Breast epithelium (tissue), 3 donors: ENCODE measurements around the gene TRIM38.

ENCODE experiments used
- POLR2A ChIP-seq: fragments of 450-650 bp; IDR thresholded peaks from one replicate; pipeline ENCODE4 v1.6.1; 2016; ENCODE audit warnings: antibody characterized with exemption, mild to moderate bottlenecking, moderate library complexity
- POLR2AphosphoS5 ChIP-seq, 3 donors: sonication (generic); formaldehyde crosslinking; IDR thresholded peaks; one replicate each; pipeline ENCODE4 v1.6.1; 2017; ENCODE audit warnings: antibody characterized with exemption in 3 of 3
- TF ChIP-seq, protein P1 (sequence below), 3 donors: fragments of 450-650 bp; IDR thresholded peaks; one replicate each; pipeline ENCODE4 v1.5.1; 2016 to 2017; ENCODE audit warnings: antibody characterized with exemption in 3 of 3, mild to moderate bottlenecking in 3 of 3, moderate library complexity in 3 of 3

DNA sequence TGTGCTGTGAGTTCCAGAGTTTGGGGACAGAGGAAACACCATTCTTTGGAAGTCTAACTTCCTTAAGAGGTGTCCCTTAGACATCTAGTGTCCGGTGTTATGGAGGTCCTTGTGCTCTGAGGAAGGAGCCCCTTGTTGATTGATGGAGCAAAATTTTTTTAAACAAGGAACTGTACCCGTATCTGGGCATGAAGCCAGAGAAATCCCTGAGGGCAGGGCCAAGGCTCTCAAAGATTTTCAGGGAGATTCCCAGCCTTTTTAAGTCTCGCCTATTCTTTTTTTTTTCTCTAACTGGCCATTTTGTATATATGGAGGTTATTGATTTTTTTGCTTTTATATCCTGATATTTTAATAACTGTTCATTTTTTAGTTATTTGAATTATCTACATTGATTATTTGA lies 45.9 kb downstream of the TRIM38 start:
- TF ChIP-seq, protein P1, sequence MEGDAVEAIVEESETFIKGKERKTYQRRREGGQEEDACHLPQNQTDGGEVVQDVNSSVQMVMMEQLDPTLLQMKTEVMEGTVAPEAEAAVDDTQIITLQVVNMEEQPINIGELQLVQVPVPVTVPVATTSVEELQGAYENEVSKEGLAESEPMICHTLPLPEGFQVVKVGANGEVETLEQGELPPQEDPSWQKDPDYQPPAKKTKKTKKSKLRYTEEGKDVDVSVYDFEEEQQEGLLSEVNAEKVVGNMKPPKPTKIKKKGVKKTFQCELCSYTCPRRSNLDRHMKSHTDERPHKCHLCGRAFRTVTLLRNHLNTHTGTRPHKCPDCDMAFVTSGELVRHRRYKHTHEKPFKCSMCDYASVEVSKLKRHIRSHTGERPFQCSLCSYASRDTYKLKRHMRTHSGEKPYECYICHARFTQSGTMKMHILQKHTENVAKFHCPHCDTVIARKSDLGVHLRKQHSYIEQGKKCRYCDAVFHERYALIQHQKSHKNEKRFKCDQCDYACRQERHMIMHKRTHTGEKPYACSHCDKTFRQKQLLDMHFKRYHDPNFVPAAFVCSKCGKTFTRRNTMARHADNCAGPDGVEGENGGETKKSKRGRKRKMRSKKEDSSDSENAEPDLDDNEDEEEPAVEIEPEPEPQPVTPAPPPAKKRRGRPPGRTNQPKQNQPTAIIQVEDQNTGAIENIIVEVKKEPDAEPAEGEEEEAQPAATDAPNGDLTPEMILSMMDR (IDR thresholded peaks at IDR 0.05), result no peak
- TF ChIP-seq POLR2A (no peak), POLR2AphosphoS5 (IDR thresholded peaks at IDR 0.05) (no peak)
